GM12878 (cell line): Measurements from ENCODE around the gene SLC37A1. TPM values are rescaled to one million over a fixed set of nuclear protein-coding genes. Genes with fewer than 3 reads are reported as not detected.

Experiments
- ASH2L ChIP-seq: fragments of 300-600, 200-600 bp; sonication (generic); IDR thresholded peaks from 2 replicates; pipeline ENCODE4 v1.6.1; 2017; ENCODE audit warnings: low read depth, mild to moderate bottlenecking, borderline replicate concordance
- BHLHE40 ChIP-seq, 2 experiments: fragments of 450-650 bp in 1 of 2; IDR thresholded peaks; 2 replicates each; pipeline ENCODE4 v1.6.1; 2011 to 2017; ENCODE audit warnings: low read depth in 2 of 2, borderline replicate concordance in 1 of 2, improper control_type of control experiment in 1 of 2, low read length in 1 of 2, mild to moderate bottlenecking in 1 of 2
- E4F1 ChIP-seq: fragments of 450-650 bp; IDR thresholded peaks from 2 replicates; pipeline ENCODE4 v1.6.1; 2018; ENCODE audit warnings: borderline replicate concordance, mild to moderate bottlenecking; ENCODE audit not compliant: partially characterized antibody
- FOS ChIP-seq: IDR thresholded peaks from 3 replicates; pipeline ENCODE4 v1.6.1; 2011; ENCODE audit warnings: borderline replicate concordance; ENCODE audit not compliant: insufficient read length; ENCODE audit errors: extremely low read depth
- GATAD2B ChIP-seq: fragments of 450-650 bp; conservative IDR thresholded peaks from 2 replicates; pipeline ENCODE4 v1.6.1; 2017; ENCODE audit warnings: low read depth, mild to moderate bottlenecking, moderate library complexity
- KDM1A ChIP-seq: fragments of 200-600 bp; sonication (generic); IDR thresholded peaks from 2 replicates; pipeline ENCODE4 v1.6.1; 2016; ENCODE audit warnings: borderline replicate concordance
- LARP7 ChIP-seq: fragments of 450-650 bp; IDR thresholded peaks from 2 replicates; pipeline ENCODE4 v1.6.1; 2017; ENCODE audit warnings: mild to moderate bottlenecking
- MYC ChIP-seq: IDR thresholded peaks from 2 replicates; pipeline ENCODE4 v1.6.1; 2011; ENCODE audit warnings: mild to moderate bottlenecking, low read length, moderate library complexity, inconsistent platforms; ENCODE audit not compliant: insufficient read depth, insufficient replicate concordance, insufficient read length, severe bottlenecking
- NFYA ChIP-seq: IDR thresholded peaks from 2 replicates; pipeline ENCODE4 v1.6.1; 2011; ENCODE audit warnings: low read depth, mild to moderate bottlenecking, low read length, improper control_type of control experiment, borderline replicate concordance
- POLR2A ChIP-seq: IDR thresholded peaks from 2 replicates; pipeline ENCODE4 v1.6.1; 2011; ENCODE audit warnings: low read depth, mild to moderate bottlenecking, low read length
- ZNF274 ChIP-seq: IDR thresholded peaks from one replicate; pipeline ENCODE4 v1.8.0; 2011; ENCODE audit not compliant: insufficient read length, insufficient read depth
- ZNF384 ChIP-seq: IDR thresholded peaks from 2 replicates; pipeline ENCODE4 v1.6.1; 2012; ENCODE audit warnings: low read depth, mild to moderate bottlenecking, low read length, improper control_type of control experiment, borderline replicate concordance
- polyA plus RNA-seq, 11 experiments: library from polyadenylated mRNA; depleted of rRNA in 4 of 11; unstranded in 6 of 11; stranded (reverse) in 5 of 11; fragments of >200 nt; fragmentation: Nextera tagmentation in 4 of 11; fragmentation: Illumina TruSeq in 1 of 11; extraction: Ambion mirVana in 4 of 11; extraction: Trizol in 1 of 11; gene quantifications; 1 replicate in 1 of 11; 2 replicates in 10 of 11; pipeline versions ENCODE4 v1.2.1 to v1.2.3, GENCODE V29; 2011 to 2016; ENCODE audit warnings: inconsistent platforms in 2 of 11, missing spikeins in 2 of 11, low read depth in 1 of 11
- total RNA-seq, 4 experiments: library from RNA; depleted of rRNA in 3 of 4; stranded (reverse); fragments of >200 nt in 3 of 4; fragmentation: Illumina TruSeq in 1 of 4; extraction: Trizol in 1 of 4; gene quantifications; 2 replicates each; pipeline versions ENCODE4 v1.2.1 to v1.2.3, GENCODE V29; 2013 to 2021
- TF ChIP-seq, protein P1 (sequence below): fragments of 450-650 bp; IDR thresholded peaks from 2 replicates; pipeline ENCODE4 v1.6.1; 2017; ENCODE audit warnings: borderline replicate concordance

Gene SLC37A1
- total and polyA plus RNA-seq, 10 of the 15 experiments (the other 5 are each of a cell fraction or from before 2014, with no cell fraction given): 1.1 to 35.5 (median 24.4) TPM

DNA sequence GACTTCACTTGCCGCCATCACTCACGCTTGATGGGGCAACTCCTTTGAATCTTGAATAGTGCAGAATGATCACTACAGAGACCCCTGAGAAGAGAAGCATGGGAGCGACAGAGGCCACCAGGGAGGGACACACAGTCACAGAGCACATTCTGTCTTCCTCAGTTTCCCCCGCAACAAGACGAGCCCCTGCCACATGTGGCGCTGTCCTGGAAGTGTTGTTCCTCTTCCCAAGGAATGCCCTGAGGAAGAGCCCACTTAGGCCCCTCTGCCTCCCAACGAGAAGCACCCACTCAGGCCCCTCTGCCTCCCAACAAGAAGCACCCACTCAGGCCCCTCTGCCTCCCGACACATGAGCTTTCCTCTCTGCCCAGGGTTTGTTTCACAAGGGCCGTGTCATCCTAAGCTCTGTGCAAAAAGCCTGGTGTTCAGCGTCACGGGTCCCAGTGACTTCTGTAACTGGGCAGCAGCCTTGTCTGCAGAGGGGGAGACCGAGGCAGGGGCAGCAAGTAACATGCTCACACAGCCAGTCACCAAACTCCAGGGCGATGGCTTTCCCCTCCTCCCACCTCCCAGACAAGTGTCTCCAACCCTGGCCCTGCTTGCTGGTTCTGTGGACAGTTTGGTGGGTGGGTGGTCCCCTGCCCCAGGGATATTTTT is 19.8 kb downstream of the SLC37A1 start (continued):
- TF ChIP-seq, protein P1, sequence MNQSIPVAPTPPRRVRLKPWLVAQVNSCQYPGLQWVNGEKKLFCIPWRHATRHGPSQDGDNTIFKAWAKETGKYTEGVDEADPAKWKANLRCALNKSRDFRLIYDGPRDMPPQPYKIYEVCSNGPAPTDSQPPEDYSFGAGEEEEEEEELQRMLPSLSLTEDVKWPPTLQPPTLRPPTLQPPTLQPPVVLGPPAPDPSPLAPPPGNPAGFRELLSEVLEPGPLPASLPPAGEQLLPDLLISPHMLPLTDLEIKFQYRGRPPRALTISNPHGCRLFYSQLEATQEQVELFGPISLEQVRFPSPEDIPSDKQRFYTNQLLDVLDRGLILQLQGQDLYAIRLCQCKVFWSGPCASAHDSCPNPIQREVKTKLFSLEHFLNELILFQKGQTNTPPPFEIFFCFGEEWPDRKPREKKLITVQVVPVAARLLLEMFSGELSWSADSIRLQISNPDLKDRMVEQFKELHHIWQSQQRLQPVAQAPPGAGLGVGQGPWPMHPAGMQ: no peak
- TF ChIP-seq LARP7 (no peak; the same call in 1 of the 2 replicates), E4F1 (no peak), ASH2L (no peak), ZNF384 (no peak), BHLHE40 (IDR thresholded peaks at IDR 0.05; ENCODE audit: borderline replicate concordance in 1 of 2, low read depth in 2 of 2, low read length in 1 of 2) (no peak), NFYA (no peak), ZNF274 (no peak), KDM1A (no peak), MYC (no peak), POLR2A (no peak), FOS (no peak), GATAD2B (no peak)
